ENCODE results near the gene DMWD.

- TF ChIP-seq GABPA (IDR thresholded peaks at IDR 0.05; ENCODE audit: low read depth, low read length) (no peak), GABPA (CRISPR knock-in tag; IDR thresholded peaks at IDR 0.05; ENCODE audit: low read depth) (no peak), PAX8 (CRISPR knock-in tag; IDR thresholded peaks at IDR 0.05; ENCODE audit: borderline replicate concordance) (no peak)
- TF ChIP-seq, protein P1, sequence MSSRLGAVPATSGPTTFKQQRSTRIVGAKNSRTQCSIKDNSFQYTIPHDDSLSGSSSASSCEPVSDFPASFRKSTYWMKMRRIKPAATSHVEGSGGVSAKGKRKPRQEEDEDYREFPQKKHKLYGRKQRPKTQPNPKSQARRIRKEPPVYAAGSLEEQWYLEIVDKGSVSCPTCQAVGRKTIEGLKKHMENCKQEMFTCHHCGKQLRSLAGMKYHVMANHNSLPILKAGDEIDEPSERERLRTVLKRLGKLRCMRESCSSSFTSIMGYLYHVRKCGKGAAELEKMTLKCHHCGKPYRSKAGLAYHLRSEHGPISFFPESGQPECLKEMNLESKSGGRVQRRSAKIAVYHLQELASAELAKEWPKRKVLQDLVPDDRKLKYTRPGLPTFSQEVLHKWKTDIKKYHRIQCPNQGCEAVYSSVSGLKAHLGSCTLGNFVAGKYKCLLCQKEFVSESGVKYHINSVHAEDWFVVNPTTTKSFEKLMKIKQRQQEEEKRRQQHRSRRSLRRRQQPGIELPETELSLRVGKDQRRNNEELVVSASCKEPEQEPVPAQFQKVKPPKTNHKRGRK (CRISPR knock-in tag; IDR thresholded peaks at IDR 0.05), result no peak
- TF ChIP-seq, protein P2, sequence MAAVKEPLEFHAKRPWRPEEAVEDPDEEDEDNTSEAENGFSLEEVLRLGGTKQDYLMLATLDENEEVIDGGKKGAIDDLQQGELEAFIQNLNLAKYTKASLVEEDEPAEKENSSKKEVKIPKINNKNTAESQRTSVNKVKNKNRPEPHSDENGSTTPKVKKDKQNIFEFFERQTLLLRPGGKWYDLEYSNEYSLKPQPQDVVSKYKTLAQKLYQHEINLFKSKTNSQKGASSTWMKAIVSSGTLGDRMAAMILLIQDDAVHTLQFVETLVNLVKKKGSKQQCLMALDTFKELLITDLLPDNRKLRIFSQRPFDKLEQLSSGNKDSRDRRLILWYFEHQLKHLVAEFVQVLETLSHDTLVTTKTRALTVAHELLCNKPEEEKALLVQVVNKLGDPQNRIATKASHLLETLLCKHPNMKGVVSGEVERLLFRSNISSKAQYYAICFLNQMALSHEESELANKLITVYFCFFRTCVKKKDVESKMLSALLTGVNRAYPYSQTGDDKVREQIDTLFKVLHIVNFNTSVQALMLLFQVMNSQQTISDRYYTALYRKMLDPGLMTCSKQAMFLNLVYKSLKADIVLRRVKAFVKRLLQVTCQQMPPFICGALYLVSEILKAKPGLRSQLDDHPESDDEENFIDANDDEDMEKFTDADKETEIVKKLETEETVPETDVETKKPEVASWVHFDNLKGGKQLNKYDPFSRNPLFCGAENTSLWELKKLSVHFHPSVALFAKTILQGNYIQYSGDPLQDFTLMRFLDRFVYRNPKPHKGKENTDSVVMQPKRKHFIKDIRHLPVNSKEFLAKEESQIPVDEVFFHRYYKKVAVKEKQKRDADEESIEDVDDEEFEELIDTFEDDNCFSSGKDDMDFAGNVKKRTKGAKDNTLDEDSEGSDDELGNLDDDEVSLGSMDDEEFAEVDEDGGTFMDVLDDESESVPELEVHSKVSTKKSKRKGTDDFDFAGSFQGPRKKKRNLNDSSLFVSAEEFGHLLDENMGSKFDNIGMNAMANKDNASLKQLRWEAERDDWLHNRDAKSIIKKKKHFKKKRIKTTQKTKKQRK (IDR thresholded peaks at IDR 0.05; ENCODE audit: low read length), result no peak
These were observed 25.7 kb downstream of the DMWD start for GRCh38 chr19:45766869-45767346.
